ENCODE measurements around the gene BHLHE40.

The BHLHE40 gene

DNA sequence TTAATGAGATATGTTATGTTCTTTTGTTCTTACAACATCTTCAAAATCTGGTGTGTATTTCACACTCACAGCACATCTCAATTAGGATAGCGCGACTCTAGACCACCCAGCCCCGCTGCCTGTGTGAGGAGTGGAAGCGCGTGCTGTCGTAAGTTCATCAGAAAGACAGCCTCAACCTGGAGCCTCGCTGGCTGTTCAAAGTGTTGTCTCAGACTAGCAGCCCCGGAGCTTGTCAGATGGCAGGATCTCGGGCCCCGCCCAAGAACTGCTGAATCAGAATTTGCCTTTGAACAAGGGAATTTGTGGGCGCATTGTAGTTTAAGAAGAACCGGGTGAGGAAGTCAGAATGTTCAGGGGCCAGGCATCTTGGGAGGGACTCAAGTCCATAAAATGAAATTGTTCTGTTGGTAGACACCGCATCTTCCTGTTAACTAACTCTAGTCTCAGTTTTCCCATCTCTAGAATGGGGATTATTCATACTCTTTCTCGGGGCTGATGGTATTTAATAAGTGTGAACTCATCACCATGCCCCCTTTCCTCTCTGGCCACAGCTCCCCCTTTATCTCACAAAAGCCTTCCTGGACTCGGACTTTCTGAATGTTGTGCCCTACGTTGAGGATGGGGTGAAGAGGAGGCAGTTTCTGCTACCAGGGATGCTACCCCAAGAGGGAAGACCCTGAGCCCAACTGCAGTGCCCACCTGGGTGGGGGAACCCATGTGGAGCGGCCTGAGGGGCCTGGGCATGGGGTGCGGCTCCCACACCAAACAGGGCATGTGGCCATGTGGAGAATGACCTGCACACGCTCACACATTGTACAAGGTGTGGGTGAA, 40.4 kb downstream of the BHLHE40 start:
- DNase-seq (ENCODE audit: low spot score) = no peak

DNA sequence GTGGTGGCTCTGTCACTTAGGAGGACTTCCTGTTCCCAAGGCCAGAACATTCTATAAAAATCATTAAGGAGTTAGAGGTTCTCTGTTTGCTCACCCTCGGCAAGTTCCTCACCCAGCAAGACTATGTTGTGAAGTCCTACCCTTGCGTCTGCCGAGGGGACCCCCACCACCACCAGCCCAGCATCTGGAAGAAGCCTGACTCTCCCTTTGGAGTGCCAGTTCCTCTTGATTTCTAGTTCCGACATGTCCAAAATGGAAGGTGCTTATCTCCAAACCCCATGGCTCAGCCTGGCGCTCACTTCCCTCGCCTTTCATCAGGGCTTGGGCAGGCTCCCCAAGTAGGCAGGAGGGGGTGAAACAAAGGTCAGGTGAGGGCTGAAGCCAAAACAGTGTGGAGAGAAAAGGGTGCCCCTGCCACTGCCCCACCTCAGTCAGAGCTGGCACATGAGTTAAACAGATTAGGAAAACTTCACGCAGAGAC, 41.0 kb downstream of the BHLHE40 start:
- DNase-seq (ENCODE audit: low spot score) = no peak

DNA sequence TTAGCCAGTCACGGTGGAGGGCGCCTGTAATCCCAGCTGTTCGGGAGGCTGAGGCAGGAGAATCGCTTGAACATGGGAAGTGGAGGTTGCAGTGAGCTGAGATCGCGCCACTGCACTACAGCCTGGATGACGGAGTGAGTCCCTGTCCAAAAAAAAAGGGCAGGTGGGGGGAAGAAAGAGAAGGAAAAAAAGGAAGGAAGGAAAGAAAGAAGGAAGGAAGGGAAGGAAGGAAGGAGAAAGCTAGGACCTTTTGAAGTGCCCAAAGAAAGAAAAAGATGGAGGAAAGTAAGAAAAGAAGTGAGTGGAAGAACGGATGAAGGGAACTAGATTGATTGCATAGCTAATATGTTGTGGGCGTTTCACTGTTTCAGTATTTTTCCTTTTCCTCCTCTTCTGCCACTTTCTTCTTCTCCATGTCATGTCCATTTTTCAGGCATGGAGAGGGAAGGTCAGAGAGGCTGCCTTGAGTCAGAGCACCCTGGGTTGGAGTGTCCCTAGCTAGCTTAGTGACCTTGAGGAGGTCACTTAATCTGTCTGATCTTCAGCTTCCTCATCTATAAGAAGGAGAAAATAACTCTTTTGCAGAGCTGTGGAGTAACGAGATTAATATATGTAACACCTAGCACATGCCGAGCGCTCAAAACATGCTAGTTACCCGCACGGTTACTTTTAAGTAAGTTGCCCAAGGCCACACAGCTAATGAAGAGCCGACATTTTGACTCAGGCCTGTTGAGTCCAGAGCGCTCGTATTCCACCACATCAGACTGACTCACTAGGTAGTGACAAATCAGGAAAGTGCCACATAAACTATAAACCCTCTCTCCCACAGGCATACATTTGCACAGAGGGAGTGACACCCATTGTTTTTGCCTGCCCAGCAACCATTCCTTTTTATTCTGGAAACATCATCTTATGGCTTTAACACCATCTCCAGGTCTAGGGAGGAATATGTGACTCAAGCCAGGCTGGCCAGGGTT, 42.2 kb downstream of the BHLHE40 start:
- DNase-seq (ENCODE audit: low spot score) = no peak

DNA sequence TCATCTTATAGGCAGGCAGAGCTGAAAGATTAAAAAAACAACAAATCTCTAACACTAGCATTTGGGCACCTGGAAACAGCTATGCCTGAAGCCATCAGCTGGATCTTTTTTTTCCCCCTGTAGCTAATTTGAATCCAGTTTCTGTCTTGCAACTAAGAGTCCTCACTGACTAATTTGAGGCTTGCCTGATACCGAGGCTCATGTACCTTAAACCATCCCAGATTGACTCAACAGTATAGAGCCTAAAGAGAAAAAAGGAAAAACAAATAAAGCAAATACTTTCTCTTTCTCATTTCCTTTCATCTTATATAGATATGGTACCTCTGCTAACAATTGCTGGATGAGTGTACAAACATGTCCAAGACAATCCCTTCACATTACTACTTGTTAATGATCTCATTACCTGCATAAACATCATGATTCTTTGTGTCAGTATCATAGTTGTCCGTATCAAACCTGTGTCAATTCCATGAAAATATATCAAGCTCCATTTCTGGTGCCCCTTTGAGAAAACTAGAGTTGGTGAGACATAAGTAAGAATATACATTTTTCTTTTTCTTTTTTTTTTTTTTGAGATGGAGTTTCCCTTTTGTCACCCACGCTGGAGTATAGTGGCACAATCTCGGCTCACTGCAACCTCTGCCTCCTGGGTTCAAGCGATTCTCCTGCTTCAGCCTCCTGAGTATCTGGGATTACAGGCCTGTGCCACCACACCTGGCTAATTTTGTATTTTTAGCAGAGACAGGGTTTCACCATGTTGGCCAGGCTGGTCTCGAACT, 43.1 kb downstream of the BHLHE40 start:
- DNase-seq (ENCODE audit: low spot score) = no peak

DNA sequence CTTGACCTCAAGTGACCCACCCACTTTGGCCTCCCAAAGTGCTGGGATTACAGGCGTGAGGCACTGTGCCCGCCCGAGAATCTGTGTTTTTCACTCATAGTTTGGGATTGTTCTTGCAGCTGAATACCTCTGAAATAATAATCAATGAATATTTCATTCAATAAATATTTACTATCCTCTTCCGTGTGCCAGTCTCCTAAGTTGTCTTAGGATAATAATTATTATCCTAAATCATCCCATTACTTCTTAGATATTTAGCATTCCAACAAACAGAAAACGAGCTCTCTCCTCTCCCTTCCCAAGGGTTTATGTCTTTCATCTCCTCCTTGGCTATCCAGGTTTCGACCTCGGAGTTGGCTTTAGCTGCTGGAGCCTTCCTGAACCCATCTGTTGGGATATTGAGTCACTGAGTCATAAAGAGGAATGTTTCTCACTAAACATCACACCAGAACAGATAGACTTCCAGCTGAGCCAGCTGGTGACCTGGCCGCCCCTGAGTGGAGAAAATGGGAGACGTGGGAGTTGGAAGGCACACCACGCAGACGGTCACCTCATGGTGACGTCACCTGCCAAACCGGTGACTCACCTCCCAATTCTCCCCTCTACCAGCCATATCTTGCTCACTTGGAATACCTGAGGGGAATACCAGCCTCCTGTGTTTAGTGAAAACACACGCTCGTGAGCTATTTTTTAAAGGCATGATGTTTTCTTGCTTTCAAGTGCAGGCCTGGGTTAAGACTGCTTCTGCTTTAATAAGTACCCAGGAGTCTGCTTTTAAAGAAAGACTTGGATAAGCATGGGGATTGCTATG, 43.9 kb downstream of the BHLHE40 start:
- no peak for DNase-seq (ENCODE audit: low spot score)

DNA sequence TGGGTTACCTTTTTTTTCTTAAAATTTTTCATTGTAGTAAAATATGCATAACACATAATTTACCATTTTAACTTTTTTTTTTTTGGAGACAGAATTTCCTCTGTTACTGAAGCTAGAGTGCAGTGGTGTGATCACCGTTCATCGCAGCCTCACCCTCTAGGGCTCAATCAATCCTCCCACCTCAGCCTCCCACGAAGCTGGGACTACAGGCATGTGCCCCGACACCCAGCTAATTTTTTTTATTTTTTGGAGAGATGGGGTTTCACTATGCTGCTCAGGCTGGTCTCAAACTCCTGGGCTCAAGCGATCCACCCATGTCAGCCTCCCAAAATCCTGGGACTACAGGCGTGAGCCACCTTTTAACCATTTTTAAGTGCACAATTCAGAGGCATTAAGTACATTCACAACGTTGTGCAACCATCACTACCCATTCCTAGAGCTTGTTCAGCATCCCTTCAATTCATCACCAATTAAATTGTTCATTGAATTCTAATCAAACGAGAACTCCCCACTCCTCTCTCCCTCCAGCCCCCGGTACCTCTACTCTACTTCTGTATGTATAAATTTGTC, 44.6 kb downstream of the BHLHE40 start:
- no peak for DNase-seq (ENCODE audit: low spot score)

DNA sequence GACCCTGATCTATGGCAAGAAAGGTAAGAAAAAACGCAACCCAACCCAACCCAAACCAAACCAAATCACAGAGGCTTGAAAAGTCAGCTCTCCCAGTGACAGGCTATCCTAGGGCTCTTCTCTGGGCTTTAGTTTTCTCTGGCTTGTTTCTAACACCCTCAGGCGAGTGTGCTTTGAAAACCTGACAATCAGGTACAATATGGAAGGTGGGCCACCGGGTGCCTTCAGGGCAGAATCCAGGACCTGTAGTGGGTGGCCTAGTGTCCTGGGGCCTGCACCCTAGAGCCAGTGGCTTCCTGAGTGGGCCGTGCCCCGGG, 46.8 kb downstream of the BHLHE40 start:
- DNase-seq (ENCODE audit: low spot score) = no peak

DNA sequence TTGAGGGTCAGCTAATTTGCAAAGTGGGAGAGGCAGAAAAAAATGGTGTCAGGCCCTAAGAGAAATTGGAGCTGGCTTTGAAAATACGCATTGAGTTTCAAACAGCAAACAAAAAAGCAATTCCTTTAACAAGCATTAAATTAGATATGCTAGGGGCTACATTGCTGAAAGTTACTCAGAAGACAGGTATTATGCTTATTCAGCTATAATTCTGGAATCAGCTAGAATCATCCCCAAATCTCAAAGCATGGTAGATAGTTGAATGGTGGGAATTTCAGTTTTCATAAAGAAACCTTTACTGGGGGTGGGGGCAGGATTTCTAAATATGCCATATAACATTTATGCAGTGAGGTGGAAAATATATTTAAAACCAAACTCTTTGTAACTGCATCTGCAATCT, 50.5 kb downstream of the BHLHE40 start:
- no peak for DNase-seq (ENCODE audit: low spot score)

DNA sequence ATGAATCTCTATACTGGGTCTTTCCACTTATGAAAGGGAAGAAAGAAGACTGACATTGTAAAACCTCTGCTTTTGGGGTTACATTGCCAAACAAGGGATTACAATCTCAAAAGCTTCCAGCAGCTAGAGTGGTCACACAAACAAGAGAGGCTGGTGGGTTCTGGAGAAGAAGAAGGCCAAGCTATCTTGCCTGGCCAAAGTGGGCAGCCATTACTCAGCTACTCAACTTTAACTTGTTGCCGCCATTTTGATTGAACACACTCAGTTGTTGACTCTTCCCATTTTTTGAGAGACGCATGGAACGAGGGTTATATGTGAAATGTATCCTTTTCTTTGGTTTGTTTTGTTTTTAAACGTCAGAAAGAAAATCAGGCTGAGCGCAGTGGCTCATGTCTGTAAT, 50.9 kb downstream of the BHLHE40 start:
- no peak for DNase-seq (ENCODE audit: low spot score)

DNA sequence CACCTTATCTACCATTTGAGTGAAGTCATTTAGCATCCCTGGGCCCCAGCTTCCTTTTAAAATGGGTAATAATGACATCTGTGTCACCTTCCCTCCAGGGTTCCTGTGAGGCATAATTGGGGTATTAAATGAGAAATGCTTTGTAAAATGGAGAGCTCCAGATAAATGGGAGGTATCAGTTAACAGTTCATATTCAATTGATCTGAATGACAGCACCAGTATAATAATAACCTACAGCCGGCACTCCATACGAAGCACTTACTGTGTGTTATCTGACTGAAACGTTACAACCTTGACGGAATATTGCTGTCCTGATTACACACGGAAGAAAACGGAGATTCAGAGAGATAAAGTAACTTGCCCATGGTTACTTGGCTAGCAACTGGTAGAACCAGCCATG, 53.6 kb downstream of the BHLHE40 start:
- no peak for DNase-seq (ENCODE audit: low spot score)
